ENCODE measurements around the gene KDM3B.

GRCh38 chr5:138354926-138355378 is 2.5 kb downstream of the KDM3B start:
- TF ChIP-seq CTCF (IDR thresholded peaks at IDR 0.05; ENCODE audit: borderline replicate concordance, extremely low read depth, low read length, poor library complexity, severe bottlenecking): no peak
- no peak for TF ChIP-seq EZH2 (IDR thresholded peaks at IDR 0.05; ENCODE audit: borderline replicate concordance, low read depth, low read length, severe bottlenecking)
